ENCODE data around the gene H2BW1.
"Not testable (repeated sequence)": the region's sequence is repeated elsewhere in the genome, so short reads cannot be mapped to it uniquely, and the experiment has no call there.

Gene H2BW1

GRCh38 chrX:104013158-104013557, 350 bp downstream of the H2BW1 start:
- DNase-seq (ENCODE audit: insufficient read length, low spot score) (no peak), FAIRE-seq (no peak)
- TF ChIP-seq, protein P1, sequence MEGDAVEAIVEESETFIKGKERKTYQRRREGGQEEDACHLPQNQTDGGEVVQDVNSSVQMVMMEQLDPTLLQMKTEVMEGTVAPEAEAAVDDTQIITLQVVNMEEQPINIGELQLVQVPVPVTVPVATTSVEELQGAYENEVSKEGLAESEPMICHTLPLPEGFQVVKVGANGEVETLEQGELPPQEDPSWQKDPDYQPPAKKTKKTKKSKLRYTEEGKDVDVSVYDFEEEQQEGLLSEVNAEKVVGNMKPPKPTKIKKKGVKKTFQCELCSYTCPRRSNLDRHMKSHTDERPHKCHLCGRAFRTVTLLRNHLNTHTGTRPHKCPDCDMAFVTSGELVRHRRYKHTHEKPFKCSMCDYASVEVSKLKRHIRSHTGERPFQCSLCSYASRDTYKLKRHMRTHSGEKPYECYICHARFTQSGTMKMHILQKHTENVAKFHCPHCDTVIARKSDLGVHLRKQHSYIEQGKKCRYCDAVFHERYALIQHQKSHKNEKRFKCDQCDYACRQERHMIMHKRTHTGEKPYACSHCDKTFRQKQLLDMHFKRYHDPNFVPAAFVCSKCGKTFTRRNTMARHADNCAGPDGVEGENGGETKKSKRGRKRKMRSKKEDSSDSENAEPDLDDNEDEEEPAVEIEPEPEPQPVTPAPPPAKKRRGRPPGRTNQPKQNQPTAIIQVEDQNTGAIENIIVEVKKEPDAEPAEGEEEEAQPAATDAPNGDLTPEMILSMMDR (IDR thresholded peaks at IDR 0.05; ENCODE audit: insufficient read depth, missing control alignments), result no peak

DNA sequence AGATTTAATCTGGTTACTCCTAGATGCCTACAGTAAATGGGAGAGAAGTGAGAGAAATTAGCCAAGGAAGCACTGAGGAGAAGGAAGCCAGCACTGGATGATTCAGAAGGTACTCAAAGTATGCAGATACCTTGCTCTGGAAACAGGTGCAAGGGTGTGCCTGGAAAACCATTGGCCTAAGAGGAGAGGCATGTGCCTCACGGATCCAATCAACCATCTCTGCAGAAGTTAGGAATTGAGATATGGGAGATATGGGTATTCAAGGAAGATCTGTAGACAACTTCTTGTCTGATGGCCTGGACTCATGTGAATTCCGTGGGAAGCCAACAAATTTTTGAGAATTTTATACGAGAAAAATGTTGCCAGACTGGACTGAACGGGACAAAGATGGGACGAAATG, 4.7 kb downstream of the H2BW1 start:
- no peak for FAIRE-seq
- TF ChIP-seq, protein P1 (IDR thresholded peaks at IDR 0.05; ENCODE audit: insufficient read depth, missing control alignments), result no peak
- DNase-seq (ENCODE audit: insufficient read length, low spot score), result no peak

GRCh38 chrX:103999234-103999633, 14.3 kb downstream of the H2BW1 start:
- no peak for DNase-seq (ENCODE audit: insufficient read length, low spot score)
- FAIRE-seq, result no peak
- TF ChIP-seq, protein P1 (IDR thresholded peaks at IDR 0.05; ENCODE audit: insufficient read depth, missing control alignments), result no peak

DNA sequence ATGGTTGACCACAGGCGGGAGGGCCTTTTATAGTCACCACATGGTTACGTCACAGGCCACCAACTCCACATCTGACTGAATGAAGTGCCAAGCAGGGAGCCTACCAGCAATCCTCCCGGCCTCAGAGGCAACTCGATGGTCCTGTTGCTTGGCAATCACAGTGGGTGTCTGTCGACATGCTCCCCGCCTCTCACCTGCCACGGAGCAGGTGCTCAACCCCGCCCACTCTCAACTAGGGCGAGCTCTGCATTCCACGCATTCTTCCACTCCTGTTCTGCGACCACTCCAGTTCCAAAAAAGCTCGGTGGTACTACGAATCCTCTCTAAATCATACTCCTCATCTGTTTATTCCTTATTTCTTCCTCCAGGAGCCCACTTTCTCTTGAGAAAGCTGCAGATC, 30.0 kb downstream of the H2BW1 start:
- FAIRE-seq, result not testable (repeated sequence)

DNA sequence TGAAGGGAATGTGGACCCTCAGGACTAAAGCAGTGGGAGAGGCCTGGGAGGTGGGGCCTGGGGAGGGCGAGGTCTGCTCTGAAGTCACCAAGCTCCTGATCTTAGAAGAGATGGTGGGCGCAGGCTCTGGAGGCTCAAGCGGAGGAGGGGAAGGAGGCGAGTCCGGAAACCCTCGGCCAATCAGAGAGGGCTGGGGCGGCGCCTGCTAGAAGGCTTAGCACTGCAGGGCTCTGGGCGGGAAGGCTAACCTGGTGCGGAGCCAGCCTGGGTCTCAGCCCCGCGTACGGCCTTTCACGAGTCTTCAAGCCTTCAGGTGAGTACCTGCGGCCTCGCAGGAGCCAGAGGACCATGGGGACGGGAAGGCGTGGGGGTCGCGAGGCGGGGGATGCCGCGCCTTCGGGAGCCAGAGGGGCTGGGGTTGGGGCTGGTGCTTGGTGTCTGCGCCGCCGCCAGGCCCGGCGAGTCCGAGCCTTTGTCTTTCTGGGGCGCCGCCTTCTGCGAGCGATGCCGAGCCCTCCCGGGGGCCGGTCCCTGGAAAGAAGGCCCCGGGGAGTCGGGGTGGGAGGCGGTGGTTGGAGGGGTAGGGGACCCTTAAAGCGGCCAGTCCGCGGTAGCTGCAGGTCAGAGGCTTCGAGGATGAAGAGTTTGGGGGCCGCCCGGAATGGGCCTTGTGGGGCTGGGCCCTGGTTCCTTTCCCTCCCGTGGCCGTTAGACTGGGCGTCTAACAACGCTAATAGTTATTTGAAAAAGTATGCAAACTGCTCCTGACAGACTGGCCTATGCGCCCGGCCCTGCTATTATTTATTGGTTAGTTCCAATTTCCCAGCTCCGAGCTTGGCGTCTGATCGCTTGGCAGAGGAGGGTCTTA, 50.9 kb downstream of the H2BW1 start, which contains the start of gene TMSB15B:
TMSB15B (plus strand) TSS at position 217 of the 868 bp plus-strand sequence.
- FAIRE-seq; DNase-seq (ENCODE audit: insufficient read length, low spot score): not testable (repeated sequence)

More for the DNA sequence above, 30.0 kb downstream of the H2BW1 start:
- DNase-seq (ENCODE audit: insufficient read length, low spot score), result not testable (repeated sequence)
